ENCODE data around the gene PPM1M. TPM values are rescaled to one million over a fixed set of nuclear protein-coding genes. Genes with fewer than 3 reads are reported as not detected.

Gene PPM1M
- total RNA-seq, 2 experiments from 2014 or later, result 94.3 to 100 TPM

GRCh38 chr3:52233968-52234367 is 11.6 kb upstream of the PPM1M start:
- Mint-ChIP-seq H3K4me3 (no peak overlapping the region), H3K9me3 (no peaks in the 10 kb centered on the region), H3K4me1 (ENCODE audit: low read depth) (peaks cover 61% of the 10 kb centered on the region), H3K36me3 (ENCODE audit: low read depth) (peaks cover 49% of the 10 kb centered on the region), H3K27ac (peak overlapping the region; percentile 79), H3K27me3 (no peaks in the 10 kb centered on the region)
- ATAC-seq (no peak), DNase-seq (no peak)
- ChIA-PET CTCF (interaction anchor here (0.9 to 10.8 kb wide), 7 partner anchors 13 to 105 kb away, joined by 3 to 198 read pairs (median 6); partner anchors contain the start of genes TLR9 and WDR82), POLR2A (interaction anchor here (5.9 to 33.3 kb wide), 3 partner anchors 10 to 44 kb away, joined by 38 to 949 read pairs (median 107); partner anchors contain the start of genes GLYCTK, PPM1M, TLR9 and WDR82)
- intact Hi-C loops (cut with micrococcal nuclease), result no loop called here
- TF ChIP-seq CTCF (IDR thresholded peaks at IDR 0.05), result no peak

- POLR2A ChIA-PET, result interaction anchor here (5.9 to 33.3 kb wide), 3 partner anchors 11 to 43 kb away, joined by 38 to 949 read pairs (median 107); partner anchors contain the start of genes GLYCTK, PPM1M, TLR9 and WDR82
- peaks cover 52% of the 10 kb centered on the region for H3K36me3 Mint-ChIP-seq (ENCODE audit: low read depth)
- peak overlapping the region; percentile 43 for H3K4me3 Mint-ChIP-seq
- intact Hi-C loops (cut with micrococcal nuclease), result no loop called here
- no peaks in the 10 kb centered on the region for H3K9me3 Mint-ChIP-seq
- ATAC-seq (no peak), DNase-seq (no peak)
- CTCF ChIA-PET, result interaction anchor here (0.7 to 10.8 kb wide), 11 partner anchors 8 to 104 kb away, joined by 3 to 198 read pairs (median 5); partner anchors contain the start of genes PPM1M, TLR9 and WDR82
- peak overlapping the region; percentile 79 for H3K27ac Mint-ChIP-seq
- no peaks in the 10 kb centered on the region for H3K27me3 Mint-ChIP-seq
- TF ChIP-seq CTCF (IDR thresholded peaks at IDR 0.05), result no peak
- peaks cover 61% of the 10 kb centered on the region for H3K4me1 Mint-ChIP-seq (ENCODE audit: low read depth)
These were observed 10.8 kb upstream of the PPM1M start for GRCh38 chr3:52234516-52235447.

- ATAC-seq (no peak), DNase-seq (peak; percentile 1)
- Mint-ChIP-seq H3K4me1 (ENCODE audit: low read depth) (peaks cover 70% of the 10 kb centered on the region), H3K27ac (peak overlapping the region; percentile 76), H3K36me3 (ENCODE audit: low read depth) (peaks cover 52% of the 10 kb centered on the region), H3K9me3 (no peaks in the 10 kb centered on the region), H3K27me3 (no peaks in the 10 kb centered on the region), H3K4me3 (peak overlapping the region; percentile 43)
- TF ChIP-seq CTCF (IDR thresholded peaks at IDR 0.05), result no peak
- ChIA-PET POLR2A (interaction anchor here (5.9 to 33.3 kb wide), 4 partner anchors 11 to 41 kb away, joined by 38 to 949 read pairs (median 92); partner anchors contain the start of genes GLYCTK, PPM1M, TLR9 and WDR82), CTCF (interaction anchor here (1.2 to 10.8 kb wide), 7 partner anchors 9 to 103 kb away, joined by 3 to 198 read pairs (median 6); partner anchors contain the start of genes TLR9 and WDR82)
- intact Hi-C loops (cut with micrococcal nuclease), result no loop called here
These were observed 9.1 kb upstream of the PPM1M start for GRCh38 chr3:52236424-52236886.

GRCh38 chr3:52237006-52237656 is 8.4 kb upstream of the PPM1M start:
- ATAC-seq, result no peak
- intact Hi-C loops (cut with micrococcal nuclease), result no loop called here
- H3K9me3 Mint-ChIP-seq, result no peaks in the 10 kb centered on the region
- DNase-seq, result peak; percentile 1
- CTCF ChIA-PET, result interaction anchor here (1.2 to 10.8 kb wide), 6 partner anchors 16 to 102 kb away, joined by 4 to 198 read pairs (median 35); partner anchors contain the start of genes TLR9 and WDR82
- POLR2A ChIA-PET, result interaction anchor here (5.9 to 33.3 kb wide), 4 partner anchors 10 to 40 kb away, joined by 38 to 949 read pairs (median 92); partner anchors contain the start of genes GLYCTK, PPM1M, TLR9 and WDR82
- peaks cover 52% of the 10 kb centered on the region for H3K36me3 Mint-ChIP-seq (ENCODE audit: low read depth)
- H3K27ac Mint-ChIP-seq, result peak overlapping the region; percentile 76
- H3K27me3 Mint-ChIP-seq, result no peaks in the 10 kb centered on the region
- peaks cover 71% of the 10 kb centered on the region for H3K4me1 Mint-ChIP-seq (ENCODE audit: low read depth)
- H3K4me3 Mint-ChIP-seq, result peak overlapping the region; percentile 99
- TF ChIP-seq CTCF (IDR thresholded peaks at IDR 0.05), result no peak

Data from activated CD8-positive, alpha-beta T cell treated with anti-CD3 and anti-CD28 coated beads for 36 hours (primary cell).